Esophagus squamous epithelium (tissue), 5 donors: ENCODE measurements around the gene GRIPAP1. TPM values are rescaled to one million over a fixed set of nuclear protein-coding genes. Genes with fewer than 3 reads are reported as not detected.

ENCODE experiments used
- DNase-seq: peaks from one replicate; lab custom pipeline; 2025; lab: John Stamatoyannopoulos, UW
- H3K27ac ChIP-seq, 4 donors: fragments of 200-600 bp; sonication (generic); one replicate each; pipeline ENCODE4 v1.5.1; 2016 to 2019; ENCODE audit warnings: mild to moderate bottlenecking in 1 of 4
- H3K27me3 ChIP-seq, 4 donors: fragments of 200-600 bp; sonication (generic); 1 replicate in 3 of 4; 2 replicates in 1 of 4; pipeline versions ENCODE4 v1.5.1 to v1.6.0; 2017 to 2021; ENCODE audit warnings: antibody characterized with exemption in 1 of 4
- H3K36me3 ChIP-seq, 3 donors: fragments of 200-600 bp; sonication (generic); one replicate each; pipeline ENCODE4 v1.5.1; 2016 to 2019
- H3K4me1 ChIP-seq, 3 donors: fragments of 200-600 bp; sonication (generic); one replicate each; pipeline ENCODE4 v1.5.1; 2017 to 2019
- H3K4me3 ChIP-seq, 4 donors: fragments of 200-600 bp; sonication (generic); 1 replicate in 3 of 4; 2 replicates in 1 of 4; pipeline ENCODE4 v1.5.1; 2016 to 2019; ENCODE audit warnings: mild to moderate bottlenecking in 2 of 4, moderate library complexity in 1 of 4
- H3K9me3 ChIP-seq, 3 donors: fragments of 200-600 bp; sonication (generic); one replicate each; pipeline ENCODE4 v1.5.1; 2016 to 2019
- CTCF ChIP-seq, 6 experiments: fragments of 450-650 bp in 4 of 6; fragments of 200-600 bp in 2 of 6; sonication (generic) in 2 of 6; IDR thresholded peaks; one replicate each; pipeline ENCODE4 v1.5.1; 2016 to 2019; ENCODE audit warnings: antibody characterized with exemption in 6 of 6, mild to moderate bottlenecking in 4 of 6, moderate library complexity in 4 of 6
- POLR2A ChIP-seq, 4 donors: fragments of 450-650 bp; IDR thresholded peaks; one replicate each; pipeline ENCODE4 v1.6.1; 2017; ENCODE audit warnings: antibody characterized with exemption in 4 of 4, mild to moderate bottlenecking in 4 of 4, moderate library complexity in 3 of 4
- WGBS, 2 donors: methylation state at CpG; one replicate each; pipeline ENCODE4 v1.1.5; 2018; 5-methylcytosine and 5-hydroxymethylcytosine counted together
- intact Hi-C: fragments of 100-400 bp; cut with DNase I; formaldehyde crosslinking; loops from one replicate; pipeline ENCODE4 v1.15.0; 2022
- total RNA-seq, 4 donors: library from RNA; depleted of rRNA; stranded (reverse); fragments of >200 nt; gene quantifications; one replicate each; pipeline ENCODE4 v1.1.0, GENCODE V29; 2016
- donor health status: DM: yes; HTN: yes; CAD: no.

GRIPAP1 gene
- total RNA-seq, 4 donors from 2014 or later: 15.4 to 28.4 (median 22.9) TPM

- no peak overlapping the region for H3K27ac ChIP-seq
- H3K27me3 ChIP-seq: no peaks in the 10 kb centered on the region
- peaks cover 0 to 65% (median 0%) of the 10 kb centered on the region in 3 donors for H3K36me3 ChIP-seq
- WGBS, 2 donors: 81 to 88% methylated on average over 3 of the region's 3 CpGs
- H3K4me1 ChIP-seq: peaks cover 4 to 16% (median 6%) of the 10 kb centered on the region in 3 donors
- no peaks in the 10 kb centered on the region for H3K9me3 ChIP-seq
- no peak for DNase-seq
- H3K4me3 ChIP-seq: no peak overlapping the region
- intact Hi-C loops: no loop called here
- no peak for TF ChIP-seq POLR2A (IDR thresholded peaks at IDR 0.05)
Measured at GRCh38 chrX:48997455-48997854, 4.6 kb downstream of the GRIPAP1 start.

GRCh38 chrX:48996969-48997368 lies 5.1 kb downstream of the GRIPAP1 start:
- intact Hi-C loops: no loop called here
- WGBS, 2 donors: 68% methylated on average over 3 of the region's 6 CpGs; no CpG with 5 or more reads in 1 of the 2 donors

GRCh38 chrX:48992341-48992740 lies 9.7 kb downstream of the GRIPAP1 start:
- Histone ChIP-seq H3K27ac (no peak overlapping the region), H3K9me3 (no peaks in the 10 kb centered on the region), H3K27me3 (no peaks in the 10 kb centered on the region), H3K4me1 (no peaks in the 10 kb centered on the region), H3K4me3 (no peak overlapping the region), H3K36me3 (peaks cover 0 to 96% (median 0%) of the 10 kb centered on the region in 3 donors)
- intact Hi-C loops: no loop called here
- DNase-seq: no peak
- no peak for TF ChIP-seq POLR2A (IDR thresholded peaks at IDR 0.05)

More at GRCh38 chrX:48996969-48997368, 5.1 kb downstream of the GRIPAP1 start:
- no peak for DNase-seq
- no peak overlapping the region for H3K27ac ChIP-seq
- H3K4me3 ChIP-seq: no peak overlapping the region
- no peaks in the 10 kb centered on the region for H3K27me3 ChIP-seq
- peaks cover 0 to 70% (median 0%) of the 10 kb centered on the region in 3 donors for H3K36me3 ChIP-seq
- no peak for TF ChIP-seq POLR2A (IDR thresholded peaks at IDR 0.05)
- TF ChIP-seq CTCF (IDR thresholded peaks at IDR 0.05): no peak
- H3K4me1 ChIP-seq: peaks cover 4 to 16% (median 6%) of the 10 kb centered on the region in 3 donors
- no peaks in the 10 kb centered on the region for H3K9me3 ChIP-seq

- Histone ChIP-seq H3K27me3 (no peaks in the 10 kb centered on the region), H3K9me3 (no peaks in the 10 kb centered on the region), H3K4me3 (no peak overlapping the region), H3K27ac (no peak overlapping the region), H3K36me3 (peaks cover 0 to 93% (median 3%) of the 10 kb centered on the region in 3 donors), H3K4me1 (no peaks in the 10 kb centered on the region)
- TF ChIP-seq CTCF (IDR thresholded peaks at IDR 0.05) (no peak), POLR2A (IDR thresholded peaks at IDR 0.05) (no peak)
- 70 to 79% methylated on average over 2 to 3 of the region's 4 CpGs for WGBS, 2 donors
- intact Hi-C loops: no loop called here
- no peak for DNase-seq
Measured at GRCh38 chrX:48989483-48989882, 12.6 kb downstream of the GRIPAP1 start.

GRCh38 chrX:48983896-48984295 lies 18.2 kb downstream of the GRIPAP1 start:
- Histone ChIP-seq H3K9me3 (no peaks in the 10 kb centered on the region), H3K36me3 (peaks cover 0 to 93% (median 9%) of the 10 kb centered on the region in 3 donors), H3K27me3 (no peaks in the 10 kb centered on the region), H3K27ac (no peak overlapping the region), H3K4me3 (no peak overlapping the region), H3K4me1 (no peaks in the 10 kb centered on the region)
- no peak for DNase-seq
- TF ChIP-seq POLR2A (IDR thresholded peaks at IDR 0.05) (no peak), CTCF (IDR thresholded peaks at IDR 0.05) (no peak)
- 76 to 85% methylated on average over 3 of the region's 3 CpGs for WGBS, 2 donors
- intact Hi-C loops: no loop called here

GRCh38 chrX:48983081-48983480 lies 19.0 kb downstream of the GRIPAP1 start:
- DNase-seq: no peak
- Histone ChIP-seq H3K4me3 (no peak overlapping the region), H3K9me3 (no peaks in the 10 kb centered on the region), H3K4me1 (no peaks in the 10 kb centered on the region), H3K27me3 (no peaks in the 10 kb centered on the region), H3K27ac (no peak overlapping the region), H3K36me3 (peaks cover 0 to 93% (median 9%) of the 10 kb centered on the region in 3 donors)
- WGBS, 2 donors: 94 to 96% methylated on average over 9 of the region's 17 CpGs
- TF ChIP-seq POLR2A (IDR thresholded peaks at IDR 0.05) (no peak), CTCF (IDR thresholded peaks at IDR 0.05) (no peak)
- intact Hi-C loops: no loop called here
